HepG2 (cell line): ENCODE data around the gene GJD3. TPM values are rescaled to one million over a fixed set of nuclear protein-coding genes. Genes with fewer than 3 reads are reported as not detected.

ENCODE experiments used
- ATF2 ChIP-seq: sonication (generic); formaldehyde crosslinking; IDR thresholded peaks from 2 replicates; pipeline ENCODE4 v1.4.0; 2020; ENCODE audit warnings: missing genetic modification reagents
- ESRRA ChIP-seq: sonication (generic); formaldehyde crosslinking; IDR thresholded peaks from 2 replicates; pipeline ENCODE4 v1.5.1; 2020; ENCODE audit warnings: mild to moderate bottlenecking, low read depth, missing genetic modification reagents
- HNRNPL ChIP-seq: fragments of 200-400 bp; formaldehyde crosslinking; IDR thresholded peaks from 2 replicates; pipeline ENCODE4 v1.6.1; 2017; ENCODE audit warnings: mild to moderate bottlenecking, low read depth, low read length
- MIXL1 ChIP-seq: IDR thresholded peaks from 2 replicates; pipeline ENCODE4 v1.6.1; 2016
- NRL ChIP-seq: sonication (generic); formaldehyde crosslinking; IDR thresholded peaks from 2 replicates; pipeline ENCODE4 v1.5.0; 2020; ENCODE audit warnings: missing genetic modification reagents, mild to moderate bottlenecking, moderate library complexity, borderline replicate concordance
- RFX1 ChIP-seq: fragments of 450-650 bp; IDR thresholded peaks from 2 replicates; pipeline ENCODE4 v1.6.1; 2017
- ZFP36L1 ChIP-seq: sonication (generic); formaldehyde crosslinking; IDR thresholded peaks from 2 replicates; pipeline ENCODE4 v1.8.0; 2022; ENCODE audit warnings: mild to moderate bottlenecking, missing genetic modification reagents, moderate library complexity
- ZNF256 ChIP-seq: sonication (generic); formaldehyde crosslinking; conservative IDR thresholded peaks from 2 replicates; pipeline ENCODE4 v1.4.0; 2020; ENCODE audit warnings: missing genetic modification reagents
- ZNF362 ChIP-seq: sonication (generic); formaldehyde crosslinking; IDR thresholded peaks from 2 replicates; pipeline ENCODE4 v1.4.0; 2020; ENCODE audit warnings: missing genetic modification reagents, mild to moderate bottlenecking, borderline replicate concordance
- ZNF574 ChIP-seq: sonication (generic); formaldehyde crosslinking; IDR thresholded peaks from 2 replicates; pipeline ENCODE4 v1.4.0; 2020; ENCODE audit warnings: missing genetic modification reagents
- ZNF629 ChIP-seq: sonication (generic); formaldehyde crosslinking; conservative IDR thresholded peaks from 2 replicates; pipeline ENCODE4 v1.5.0; 2020; ENCODE audit warnings: missing genetic modification reagents
- ZNF724P ChIP-seq: sonication (generic); formaldehyde crosslinking; IDR thresholded peaks from 2 replicates; pipeline ENCODE4 v1.8.0; 2022; ENCODE audit warnings: missing genetic modification reagents, borderline replicate concordance
- ZXDC ChIP-seq: sonication (generic); formaldehyde crosslinking; IDR thresholded peaks from 2 replicates; pipeline ENCODE4 v1.5.0; 2020; ENCODE audit warnings: mild to moderate bottlenecking, missing genetic modification reagents
- polyA plus RNA-seq, 8 experiments: library from polyadenylated mRNA; depleted of rRNA in 3 of 8; stranded (reverse) in 7 of 8; unstranded in 1 of 8; fragments of >200 nt; fragmentation: Illumina TruSeq in 4 of 8; extraction: Trizol in 4 of 8; gene quantifications; 2 replicates each; pipeline versions ENCODE4 v1.2.1 to v1.2.3, GENCODE V29; 2011 to 2016; ENCODE audit warnings: low read depth in 4 of 8, missing spikeins in 1 of 8, mixed read lengths in 1 of 8; ENCODE audit not compliant: insufficient read depth in 1 of 8
- total RNA-seq, 5 experiments: library from RNA; depleted of rRNA; stranded (reverse); fragments of >200 nt; fragmentation: Illumina TruSeq; extraction: Trizol; gene quantifications; 2 replicates each; pipeline ENCODE4 v1.2.3, GENCODE V29; 2016; ENCODE audit warnings: low read depth in 1 of 5
- TF ChIP-seq, protein P1 (sequence below): sonication (generic); formaldehyde crosslinking; IDR thresholded peaks from 2 replicates; pipeline ENCODE4 v1.4.0; 2020; ENCODE audit warnings: mild to moderate bottlenecking, low read depth, missing genetic modification reagents
- TF ChIP-seq, protein P2 (sequence below): IDR thresholded peaks from 2 replicates; pipeline ENCODE4 v1.6.1; 2012; ENCODE audit warnings: low read length, improper control_type of control experiment

GJD3 gene
- total and polyA plus RNA-seq, 2 of the 13 experiments (the other 11 are each of a cell fraction or from before 2014, with no cell fraction given), result not detected

- no peak for TF ChIP-seq ZNF256 (CRISPR knock-in tag)
- TF ChIP-seq HNRNPL, result no peak
- TF ChIP-seq ZNF574 (CRISPR knock-in tag), result no peak
- TF ChIP-seq ZFP36L1 (CRISPR knock-in tag), result no peak
- TF ChIP-seq ESRRA, result no peak
- TF ChIP-seq ZNF724P (CRISPR knock-in tag), result no peak
- peak; percentile 73 for TF ChIP-seq RFX1
- TF ChIP-seq MIXL1, result no peak
- TF ChIP-seq, protein P1, sequence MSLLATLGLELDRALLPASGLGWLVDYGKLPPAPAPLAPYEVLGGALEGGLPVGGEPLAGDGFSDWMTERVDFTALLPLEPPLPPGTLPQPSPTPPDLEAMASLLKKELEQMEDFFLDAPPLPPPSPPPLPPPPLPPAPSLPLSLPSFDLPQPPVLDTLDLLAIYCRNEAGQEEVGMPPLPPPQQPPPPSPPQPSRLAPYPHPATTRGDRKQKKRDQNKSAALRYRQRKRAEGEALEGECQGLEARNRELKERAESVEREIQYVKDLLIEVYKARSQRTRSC, result no peak
- TF ChIP-seq ZNF629 (CRISPR knock-in tag), result no peak
- TF ChIP-seq ZXDC, result no peak
- TF ChIP-seq, protein P2, sequence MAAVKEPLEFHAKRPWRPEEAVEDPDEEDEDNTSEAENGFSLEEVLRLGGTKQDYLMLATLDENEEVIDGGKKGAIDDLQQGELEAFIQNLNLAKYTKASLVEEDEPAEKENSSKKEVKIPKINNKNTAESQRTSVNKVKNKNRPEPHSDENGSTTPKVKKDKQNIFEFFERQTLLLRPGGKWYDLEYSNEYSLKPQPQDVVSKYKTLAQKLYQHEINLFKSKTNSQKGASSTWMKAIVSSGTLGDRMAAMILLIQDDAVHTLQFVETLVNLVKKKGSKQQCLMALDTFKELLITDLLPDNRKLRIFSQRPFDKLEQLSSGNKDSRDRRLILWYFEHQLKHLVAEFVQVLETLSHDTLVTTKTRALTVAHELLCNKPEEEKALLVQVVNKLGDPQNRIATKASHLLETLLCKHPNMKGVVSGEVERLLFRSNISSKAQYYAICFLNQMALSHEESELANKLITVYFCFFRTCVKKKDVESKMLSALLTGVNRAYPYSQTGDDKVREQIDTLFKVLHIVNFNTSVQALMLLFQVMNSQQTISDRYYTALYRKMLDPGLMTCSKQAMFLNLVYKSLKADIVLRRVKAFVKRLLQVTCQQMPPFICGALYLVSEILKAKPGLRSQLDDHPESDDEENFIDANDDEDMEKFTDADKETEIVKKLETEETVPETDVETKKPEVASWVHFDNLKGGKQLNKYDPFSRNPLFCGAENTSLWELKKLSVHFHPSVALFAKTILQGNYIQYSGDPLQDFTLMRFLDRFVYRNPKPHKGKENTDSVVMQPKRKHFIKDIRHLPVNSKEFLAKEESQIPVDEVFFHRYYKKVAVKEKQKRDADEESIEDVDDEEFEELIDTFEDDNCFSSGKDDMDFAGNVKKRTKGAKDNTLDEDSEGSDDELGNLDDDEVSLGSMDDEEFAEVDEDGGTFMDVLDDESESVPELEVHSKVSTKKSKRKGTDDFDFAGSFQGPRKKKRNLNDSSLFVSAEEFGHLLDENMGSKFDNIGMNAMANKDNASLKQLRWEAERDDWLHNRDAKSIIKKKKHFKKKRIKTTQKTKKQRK, result no peak
- TF ChIP-seq NRL (CRISPR knock-in tag), result peak; percentile 72; the same call in 1 of the 2 replicates
- no peak for TF ChIP-seq ATF2 (CRISPR knock-in tag)
- TF ChIP-seq ZNF362 (CRISPR knock-in tag), result peak; percentile 97
Observed at GRCh38 chr17:40322358-40323315, 41.9 kb downstream of the GJD3 start (continued).
